OCI-LY7 (cell line): ENCODE measurements around the gene JAML. TPM values are rescaled to one million over a fixed set of nuclear protein-coding genes. Genes with fewer than 3 reads are reported as not detected.

ENCODE experiments used
- BruUV-seq: library from RNA; stranded (reverse); fragments of 400-500 nt; replicated peaks from 2 replicates; lab custom pipeline; 2021; lab: Mats Ljungman, UMichigan
- CTCF ChIA-PET: fragments of 300-600 bp; sonication (Branson Sonifier 250); formaldehyde crosslinking; loops from one replicate; lab custom pipeline; 2022; ENCODE audit warnings: antibody characterized with exemption; ENCODE audit not compliant: unreplicated experiment; lab: Charles Lee
- POLR2A ChIA-PET: fragments of 300-600 bp; sonication (Branson Sonifier 250); formaldehyde crosslinking; loops from one replicate; lab custom pipeline; 2022; ENCODE audit warnings: antibody characterized with exemption; lab: Charles Lee
- DNase-seq: peaks from one replicate; pipeline ENCODE4 v3.0.0-alpha.2; 2015; ENCODE audit warnings: low spot score
- H2AFZ ChIP-seq: fragments of 200-600 bp; sonication (generic), shearing (Covaris generic); 2 replicates; pipeline ENCODE4 v1.6.1; 2014; ENCODE audit warnings: mild to moderate bottlenecking, antibody characterized with exemption, low read length, moderate library complexity
- H3K27ac ChIP-seq: fragments of 200-600 bp; sonication (generic); 2 replicates; pipeline ENCODE4 v1.5.1; 2014; ENCODE audit warnings: mixed run types, low read depth, mild to moderate bottlenecking, moderate library complexity, low read length, inconsistent platforms; ENCODE audit not compliant: poor library complexity, severe bottlenecking
- H3K36me3 ChIP-seq: fragments of 200-600 bp; sonication (generic); 2 replicates; pipeline ENCODE4 v1.6.1; 2014; ENCODE audit warnings: mild to moderate bottlenecking, antibody characterized with exemption, low read length, moderate library complexity, mixed read lengths; ENCODE audit not compliant: insufficient read depth
- H3K4me1 ChIP-seq: fragments of 200-600 bp; sonication (generic); 2 replicates; pipeline ENCODE4 v1.5.1; 2014; ENCODE audit warnings: mild to moderate bottlenecking, low read length; ENCODE audit not compliant: insufficient read depth, poor library complexity, severe bottlenecking
- H3K4me2 ChIP-seq: fragments of 200-600 bp; sonication (generic); 2 replicates; pipeline ENCODE4 v1.6.1; 2014; ENCODE audit warnings: mild to moderate bottlenecking, low read length
- H3K4me3 ChIP-seq: fragments of 200-600 bp; sonication (generic); 2 replicates; pipeline ENCODE4 v1.5.1; 2014; ENCODE audit warnings: mild to moderate bottlenecking, low read depth, low read length; ENCODE audit not compliant: poor library complexity, severe bottlenecking
- H3K79me2 ChIP-seq: fragments of 200-600 bp; sonication (generic); 2 replicates; pipeline ENCODE4 v1.6.1; 2016; ENCODE audit warnings: low read depth, mild to moderate bottlenecking, low read length, moderate library complexity, mixed read lengths; ENCODE audit not compliant: insufficient read depth
- H3K9me2 ChIP-seq: fragments of 200-600 bp; sonication (generic); 2 replicates; pipeline ENCODE4 v1.6.1; 2016; ENCODE audit warnings: mild to moderate bottlenecking, low read length, mixed read lengths; ENCODE audit not compliant: insufficient read depth
- H3K9me3 ChIP-seq: fragments of 200-600 bp; sonication (generic); 2 replicates; pipeline ENCODE4 v1.6.1; 2014; ENCODE audit warnings: mild to moderate bottlenecking, mixed run types, low read length, mixed read lengths
- H4K20me1 ChIP-seq: fragments of 200-600 bp; sonication (generic); 2 replicates; pipeline ENCODE4 v1.6.1; 2014; ENCODE audit warnings: mild to moderate bottlenecking, antibody characterized with exemption, low read length, moderate library complexity, mixed read lengths; ENCODE audit not compliant: insufficient read depth
- CTCF ChIP-seq: fragments of 200-600 bp; sonication (generic); conservative IDR thresholded peaks from 2 replicates; pipeline ENCODE4 v1.5.1; 2014; ENCODE audit warnings: mild to moderate bottlenecking, antibody characterized with exemption, low read length, moderate library complexity, mixed read lengths
- EZH2phosphoT487 ChIP-seq: fragments of 200-600 bp; sonication (generic); IDR thresholded peaks from 2 replicates; pipeline ENCODE4 v1.6.1; 2018; ENCODE audit warnings: low read depth, borderline replicate concordance, mild to moderate bottlenecking, mixed run types, antibody characterized with exemption, low read length, moderate library complexity, mixed read lengths
- intact Hi-C: fragments of 100-400 bp; cut with micrococcal nuclease; formaldehyde crosslinking; loops from one replicate; pipeline ENCODE4 v1.10.0; 2022; ENCODE audit not compliant: unreplicated experiment
- total RNA-seq, 2 experiments: library from RNA; depleted of rRNA in 1 of 2; stranded (reverse); fragments of >200 nt in 1 of 2; shearing (Covaris generic) in 1 of 2; gene quantifications; 2 replicates each; pipeline ENCODE4 v1.2.3, GENCODE V29; 2014 to 2022

Gene JAML
- total RNA-seq, 2 experiments from 2014 or later: 0.63 to 0.73 TPM

- peak overlapping the region; percentile 73 for H3K4me2 ChIP-seq
- intact Hi-C loops: no loop called here
- H3K27ac ChIP-seq: no peak overlapping the region
- no peak for TF ChIP-seq EZH2phosphoT487
- TF ChIP-seq CTCF: peak; percentile 46
- H3K4me1 ChIP-seq: peaks cover 21% of the 10 kb centered on the region
- BruUV-seq: no TSS peak
- peak; percentile 85 for DNase-seq
- H3K9me2 ChIP-seq: no peaks in the 10 kb centered on the region
- H3K36me3 ChIP-seq: no peaks in the 10 kb centered on the region
- H3K9me3 ChIP-seq: no peaks in the 10 kb centered on the region
- H3K79me2 ChIP-seq: no peaks in the 10 kb centered on the region
- no peaks in the 10 kb centered on the region for H4K20me1 ChIP-seq
- ChIA-PET POLR2A (interaction anchor here (0.5 to 0.9 kb wide), 5 partner anchors 9 to 67 kb away, joined by 3 read pairs; no protein-coding TSS in a partner anchor), CTCF (interaction anchor here (0.5 to 2.5 kb wide), 3 partner anchors 9 to 161 kb away, joined by 3 to 14 read pairs (median 5); no protein-coding TSS in a partner anchor)
- H2AFZ ChIP-seq: peak overlapping the region; percentile 98
- peak overlapping the region; percentile 49 for H3K4me3 ChIP-seq
Observed at GRCh38 chr11:118180300-118180703, 44.5 kb downstream of the JAML start.

GRCh38 chr11:118176778-118177134 lies 48.1 kb downstream of the JAML start:
- no peak overlapping the region for H3K4me3 ChIP-seq
- no TSS peak for BruUV-seq
- no peak overlapping the region for H3K27ac ChIP-seq
- no peaks in the 10 kb centered on the region for H3K79me2 ChIP-seq
- H3K9me2 ChIP-seq: no peaks in the 10 kb centered on the region
- H2AFZ ChIP-seq: peak overlapping the region; percentile 95
- TF ChIP-seq EZH2phosphoT487: no peak
- TF ChIP-seq CTCF: no peak
- H4K20me1 ChIP-seq: no peaks in the 10 kb centered on the region
- peak overlapping the region; percentile 75 for H3K4me2 ChIP-seq
- ChIA-PET POLR2A (interaction anchor here (0.7 to 0.8 kb wide), 2 partner anchors 35 to 200 kb away, joined by 4 read pairs; no protein-coding TSS in a partner anchor), CTCF (no interaction called here)
- no peaks in the 10 kb centered on the region for H3K36me3 ChIP-seq
- intact Hi-C loops: loop anchor here (10.0 kb wide), 1 partner anchor 362 kb away; no protein-coding TSS in a partner anchor
- H3K9me3 ChIP-seq: no peaks in the 10 kb centered on the region
- peaks cover 21% of the 10 kb centered on the region for H3K4me1 ChIP-seq
- no peak for DNase-seq

GRCh38 chr11:118175993-118176777 lies 48.6 kb downstream of the JAML start, which contains the start of gene SCN2B:
Gene SCN2B (minus strand): TSS chr11:118176639. CDS start chr11:118176431, 208 bp downstream.
- BruUV-seq: no TSS peak
- POLR2A ChIA-PET: interaction anchor here (0.5 to 0.8 kb wide), 3 partner anchors 35 to 1616 kb away, joined by 3 to 4 read pairs (median 4); no protein-coding TSS in a partner anchor
- peak; percentile 56 for DNase-seq
- no peaks in the 10 kb centered on the region for H3K9me2 ChIP-seq
- H3K4me3 ChIP-seq: peak within 1 kb of the TSS; percentile 58
- no peaks in the 10 kb centered on the region for H3K9me3 ChIP-seq
- TF ChIP-seq EZH2phosphoT487: no peak
- TF ChIP-seq CTCF: no peak
- H3K4me2 ChIP-seq: peak within 1 kb of the TSS; percentile 75
- CTCF ChIA-PET: no interaction called here
- no peaks in the 10 kb centered on the region for H3K79me2 ChIP-seq
- H4K20me1 ChIP-seq: no peaks in the 10 kb centered on the region
- H2AFZ ChIP-seq: peak within 1 kb of the TSS; percentile 95
- H3K4me1 ChIP-seq: peaks cover 21% of the 10 kb centered on the region
- intact Hi-C loops: loop anchor here (10.0 kb wide), 1 partner anchor 361 kb away; no protein-coding TSS in a partner anchor
- no peak within 1 kb of the TSS for H3K27ac ChIP-seq
- no peaks in the 10 kb centered on the region for H3K36me3 ChIP-seq
